ENCODE results near the gene CORT. TPM values are rescaled to one million over a fixed set of nuclear protein-coding genes. Genes with fewer than 3 reads are reported as not detected.

Gene CORT
- total and polyA plus RNA-seq, 2 of the 4 experiments (the other 2 are of a cell fraction), result 0.10 TPM; not detected in 1

GRCh38 chr1:10438677-10439163, 11.1 kb upstream of the CORT start:
- H4K8ac ChIP-seq (ENCODE audit: low read depth in 2 of 2, low read length in 2 of 2), result no peak overlapping the region
- no peak overlapping the region for H3K4me3 ChIP-seq (ENCODE audit: insufficient read depth, low read depth, low read length)
- ChIA-PET CTCF (interaction anchor here (0.8 kb wide), 1 partner anchor 57 kb away, joined by 3 read pairs; no protein-coding TSS in a partner anchor), POLR2A (ENCODE audit: unreplicated experiment) (no interaction called here)
- H3K36me3 ChIP-seq (ENCODE audit: control insufficient read depth, insufficient read depth, low read length), result peaks cover 3% of the 10 kb centered on the region
- H3K9ac ChIP-seq (ENCODE audit: low read depth, low read length), result no peak overlapping the region
- no peak overlapping the region for H2BK120ac ChIP-seq (ENCODE audit: low read depth, low read length)
- H2AK5ac ChIP-seq (ENCODE audit: low read depth, low read length), result no peak overlapping the region
- H4K20me1 ChIP-seq (ENCODE audit: insufficient read depth, low read length), result no peaks in the 10 kb centered on the region
- H3K14ac ChIP-seq (replicated peaks; ENCODE audit: low read depth, low read length), result no peak overlapping the region
- no TSS peak for BruUV-seq (replicated peaks)
- H3K23ac ChIP-seq (ENCODE audit: low read depth, low read length), result no peak overlapping the region
- ATAC-seq (ENCODE audit: low read depth) (peak; percentile 96), DNase-seq (peak; percentile 32)
- no peak overlapping the region for H2BK5ac ChIP-seq (ENCODE audit: low read depth, low read length, poor library complexity, severe bottlenecking)
- no peak overlapping the region for H3K27ac ChIP-seq (ENCODE audit: insufficient read depth, low read length)
- H3K9me1 ChIP-seq (ENCODE audit: insufficient read depth, low read length), result no peaks in the 10 kb centered on the region
- no peaks in the 10 kb centered on the region for H3K27me3 ChIP-seq (ENCODE audit: control insufficient read depth, insufficient read depth, low read length)
- no peak overlapping the region for H3K4me2 ChIP-seq (ENCODE audit: low read depth, low read length)
- no peak overlapping the region for H4K91ac ChIP-seq (ENCODE audit: insufficient read depth, low read depth, low read length)
- intact Hi-C loops (cut with micrococcal nuclease), result loop anchor here (2.0 kb wide), 1 partner anchor 56 kb away; no protein-coding TSS in a partner anchor
- H2AFZ ChIP-seq (replicated peaks; ENCODE audit: low read length, poor library complexity), result no peak overlapping the region
- TF ChIP-seq POLR2A (IDR thresholded peaks at IDR 0.05; ENCODE audit: low read depth, low read length), result no peak
- TF ChIP-seq MAFK (IDR thresholded peaks at IDR 0.05; ENCODE audit: low read depth, low read length), result 0 out of 2 replicates have a peak, but pooled peaks have one; percentile 6
- no peak overlapping the region for H2AK9ac ChIP-seq (replicated peaks; ENCODE audit: low read depth, low read length, poor library complexity)
- no peaks in the 10 kb centered on the region for H3K9me3 ChIP-seq (ENCODE audit: control insufficient read depth, insufficient read depth, low read length)
- WGBS, 2 experiments (ENCODE audit: extremely low coverage in 2 of 2, insufficient read length in 1 of 2), result 70% methylated on average over 3 of the region's 7 CpGs; no CpG with 5 or more reads in 1 of the 2 experiments
- no peak overlapping the region for H3K56ac ChIP-seq (ENCODE audit: extremely low read depth, insufficient read depth, low read length)
- H2BK20ac ChIP-seq (ENCODE audit: low read depth, low read length), result no peak overlapping the region
- H4K5ac ChIP-seq (ENCODE audit: low read depth, low read length), result no peak overlapping the region
- H3K4ac ChIP-seq (ENCODE audit: low read depth, low read length), result no peak overlapping the region
- in situ Hi-C loops (cut with MboI; ENCODE audit: low sequenced_read_pairs), result no loop called here
- H2BK15ac ChIP-seq (ENCODE audit: low read depth, low read length), result no peak overlapping the region
- peaks cover 0 to 8% of the 10 kb centered on the region in 2 experiments; a peak in 1 of 4 replicates for H3K79me1 ChIP-seq (ENCODE audit: low read depth in 1 of 2, low read length in 2 of 2)
- peaks cover 2% of the 10 kb centered on the region; the same call in 1 of the 2 replicates for H3K4me1 ChIP-seq (ENCODE audit: control insufficient read depth, insufficient read depth, low read length)
- H3K18ac ChIP-seq (ENCODE audit: low read depth, low read length), result no peak overlapping the region
- dilution Hi-C loops (cut with HindIII; ENCODE audit: low sequenced_read_pairs, unreplicated experiment), result no loop called here
